ENCODE measurements around the gene DIAPH2. TPM values are rescaled to one million over a fixed set of nuclear protein-coding genes. Genes with fewer than 3 reads are reported as not detected.
"Not testable (repeated sequence)": the region's sequence is repeated elsewhere in the genome, so short reads cannot be mapped to it uniquely, and the experiment has no call there.

The DIAPH2 gene
- total RNA-seq, 2 experiments from 2014 or later = 10.0 to 10.6 TPM

DNA sequence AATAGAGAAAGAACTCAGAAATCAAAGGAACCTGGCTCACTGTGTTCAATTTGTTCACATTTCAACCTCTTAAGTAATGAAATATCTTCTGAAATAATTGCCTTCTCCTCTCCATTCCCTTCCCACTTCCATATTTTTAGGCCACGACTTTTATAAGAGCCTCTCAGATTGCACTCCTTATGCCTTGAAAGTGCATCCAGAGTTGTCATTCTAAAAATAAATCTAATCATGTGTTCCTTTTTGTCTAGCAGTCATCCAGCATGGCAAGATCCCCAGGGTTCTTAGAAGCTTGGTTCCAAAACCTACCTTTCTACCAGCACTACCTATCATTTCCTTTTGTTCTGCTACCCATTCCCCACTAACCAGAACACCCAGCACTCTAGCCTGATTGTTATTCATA lies 156.7 kb downstream of the DIAPH2 start:
- no peak overlapping the region for H3K27ac Mint-ChIP-seq
- H3K27me3 Mint-ChIP-seq = no peaks in the 10 kb centered on the region
- H3K4me3 Mint-ChIP-seq = no peak overlapping the region
- ChIA-PET CTCF (no interaction called here), POLR2A (no interaction called here)
- DNase-seq = no peak
- no peaks in the 10 kb centered on the region for H3K36me3 Mint-ChIP-seq
- intact Hi-C loops (cut with micrococcal nuclease) = no loop called here
- no peaks in the 10 kb centered on the region for H3K4me1 Mint-ChIP-seq (ENCODE audit: low read depth)
- H3K9me3 Mint-ChIP-seq = no peaks in the 10 kb centered on the region

DNA sequence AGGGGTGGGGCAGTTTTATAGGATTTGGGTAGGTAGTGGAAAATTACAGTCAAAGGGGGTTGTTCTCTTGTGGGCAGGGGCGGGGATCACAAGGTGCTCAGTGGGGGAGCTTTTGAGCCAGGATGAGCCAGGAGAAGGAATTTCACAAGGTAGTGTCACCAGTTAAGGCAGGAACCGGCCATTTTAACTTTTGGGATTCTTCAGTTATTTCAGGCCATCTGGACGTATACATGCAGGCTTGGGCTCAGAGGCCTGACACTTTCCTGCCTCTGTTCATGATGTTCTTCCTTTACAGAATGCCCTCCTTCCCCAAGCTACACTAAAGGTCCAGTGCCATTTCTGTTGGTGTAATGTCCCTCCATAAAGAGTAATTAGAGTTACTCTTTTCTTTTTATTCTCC lies 157.2 kb downstream of the DIAPH2 start:
- H3K36me3 Mint-ChIP-seq; CTCF ChIA-PET; H3K27ac Mint-ChIP-seq; DNase-seq; POLR2A ChIA-PET; H3K4me1 Mint-ChIP-seq (ENCODE audit: low read depth); H3K9me3 Mint-ChIP-seq; H3K4me3 Mint-ChIP-seq; H3K27me3 Mint-ChIP-seq; intact Hi-C loops (cut with micrococcal nuclease): not testable (repeated sequence)

DNA sequence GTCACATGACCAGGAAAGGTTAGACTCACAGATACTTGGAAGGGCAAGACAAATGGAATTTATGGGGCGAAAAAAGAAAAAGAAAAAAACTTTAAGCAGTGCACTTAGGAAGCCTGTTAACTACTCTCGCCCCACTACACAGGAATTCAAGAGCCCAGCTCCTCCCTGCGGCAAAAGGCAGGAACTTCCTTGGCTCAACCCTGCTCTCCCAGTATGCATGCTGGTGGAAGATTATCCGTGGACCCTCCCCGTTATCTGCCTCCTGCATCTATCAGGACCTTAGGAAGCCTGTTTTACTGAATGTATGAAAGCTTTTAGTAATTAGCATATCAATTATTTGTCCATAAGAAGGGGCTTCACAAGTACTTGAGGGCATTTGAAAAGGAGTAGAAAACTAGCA lies 158.9 kb downstream of the DIAPH2 start:
- Mint-ChIP-seq H3K27me3 (no peaks in the 10 kb centered on the region), H3K36me3 (no peaks in the 10 kb centered on the region), H3K4me1 (ENCODE audit: low read depth) (no peaks in the 10 kb centered on the region), H3K4me3 (no peak overlapping the region), H3K9me3 (no peaks in the 10 kb centered on the region), H3K27ac (no peak overlapping the region)
- ChIA-PET POLR2A (no interaction called here), CTCF (interaction anchor here (0.6 kb wide), 1 partner anchor 96 kb away, joined by 3 read pairs; no protein-coding TSS in a partner anchor)
- no peak for DNase-seq
- intact Hi-C loops (cut with micrococcal nuclease) = no loop called here

DNA sequence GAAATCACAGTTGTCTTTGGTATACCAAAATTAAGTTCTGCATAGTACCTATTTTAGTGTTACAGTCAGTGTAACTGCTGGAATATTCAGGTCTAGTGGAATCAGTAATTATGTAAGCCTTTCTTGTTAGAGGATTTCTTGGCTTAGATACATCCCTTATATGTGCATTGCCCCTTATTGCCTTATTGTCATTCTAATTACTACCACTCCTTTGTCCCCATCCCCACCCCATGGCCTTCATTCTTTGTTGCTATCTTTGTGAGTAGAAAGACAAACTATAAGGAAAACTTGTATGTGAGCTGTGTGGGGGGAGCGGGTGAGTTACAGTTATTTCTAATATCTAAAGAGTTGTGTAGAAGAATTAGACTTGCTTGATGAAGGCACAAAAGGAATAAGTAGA lies 162.2 kb downstream of the DIAPH2 start:
- H3K4me1 Mint-ChIP-seq (ENCODE audit: low read depth) = no peaks in the 10 kb centered on the region
- intact Hi-C loops (cut with micrococcal nuclease) = no loop called here
- H3K36me3 Mint-ChIP-seq = no peaks in the 10 kb centered on the region
- H3K27me3 Mint-ChIP-seq = no peaks in the 10 kb centered on the region
- H3K9me3 Mint-ChIP-seq = no peaks in the 10 kb centered on the region
- ChIA-PET CTCF (no interaction called here), POLR2A (no interaction called here)
- no peak overlapping the region for H3K4me3 Mint-ChIP-seq
- no peak for DNase-seq
- no peak overlapping the region for H3K27ac Mint-ChIP-seq

DNA sequence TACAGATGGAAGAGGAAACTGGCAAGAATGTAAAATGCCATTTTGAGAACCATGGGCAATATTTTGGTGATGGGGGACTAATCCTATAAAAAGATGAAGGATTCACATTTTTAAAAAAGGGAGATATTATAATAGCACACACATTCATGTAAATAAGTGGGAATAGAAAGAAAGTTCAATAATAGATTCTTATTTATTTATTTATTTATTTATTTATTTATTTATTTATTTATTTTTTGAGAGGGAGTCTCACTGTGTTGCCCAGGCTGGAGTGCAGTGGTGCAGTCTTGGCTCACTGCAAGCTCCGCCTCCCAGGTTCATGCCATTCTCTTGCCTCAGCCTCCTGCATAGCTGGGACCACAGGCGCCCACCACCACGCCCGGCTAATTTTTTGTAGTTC lies 174.8 kb downstream of the DIAPH2 start:
- H3K36me3 Mint-ChIP-seq; intact Hi-C loops (cut with micrococcal nuclease); H3K4me3 Mint-ChIP-seq; H3K9me3 Mint-ChIP-seq; DNase-seq; POLR2A ChIA-PET; H3K27ac Mint-ChIP-seq; CTCF ChIA-PET; H3K27me3 Mint-ChIP-seq; H3K4me1 Mint-ChIP-seq (ENCODE audit: low read depth): not testable (repeated sequence)

DNA sequence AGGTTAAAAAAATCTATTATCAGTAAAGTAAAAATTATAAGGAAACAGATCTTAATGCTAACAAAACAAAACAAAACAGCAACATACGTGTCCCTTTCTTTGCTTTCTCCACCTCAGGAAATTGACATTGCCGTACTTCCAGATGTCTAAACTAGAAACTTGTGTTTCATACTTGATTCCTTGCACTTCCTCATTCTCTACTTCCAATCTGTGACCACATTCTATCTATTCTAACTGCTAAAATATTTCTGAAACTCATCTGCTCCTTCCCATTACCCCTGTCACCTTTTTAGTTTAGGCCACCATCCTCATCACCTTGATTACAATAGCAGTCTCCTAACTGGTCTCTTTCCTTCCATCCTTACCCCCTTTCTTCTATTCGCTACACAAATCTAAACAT lies 176.6 kb downstream of the DIAPH2 start:
- Mint-ChIP-seq H3K4me3 (no peak overlapping the region), H3K27ac (no peak overlapping the region), H3K36me3 (no peaks in the 10 kb centered on the region), H3K9me3 (no peaks in the 10 kb centered on the region), H3K27me3 (no peaks in the 10 kb centered on the region), H3K4me1 (ENCODE audit: low read depth) (no peaks in the 10 kb centered on the region)
- DNase-seq = no peak
- ChIA-PET POLR2A (no interaction called here), CTCF (no interaction called here)
- intact Hi-C loops (cut with micrococcal nuclease) = no loop called here

DNA sequence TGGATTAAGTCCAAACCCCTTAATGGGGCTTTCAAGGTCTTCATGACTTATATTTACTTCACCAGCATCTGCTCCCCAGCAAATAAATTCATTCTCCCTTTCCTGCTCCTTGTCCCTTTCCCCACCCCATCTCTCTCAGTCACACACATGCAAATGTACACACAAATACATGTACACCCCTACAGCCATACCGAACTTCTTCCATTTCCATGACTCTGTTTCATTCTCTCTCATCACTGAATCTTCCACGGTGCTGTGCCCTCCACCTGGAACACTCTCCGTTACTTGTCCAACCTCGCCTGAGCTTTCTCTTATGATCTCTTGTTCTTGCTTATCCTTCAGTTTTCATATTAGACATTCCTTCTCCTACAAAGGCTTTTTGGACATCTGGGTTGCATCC lies 177.0 kb downstream of the DIAPH2 start:
- no peak for DNase-seq
- Mint-ChIP-seq H3K9me3 (no peaks in the 10 kb centered on the region), H3K27ac (no peak overlapping the region), H3K4me3 (no peak overlapping the region), H3K36me3 (no peaks in the 10 kb centered on the region), H3K4me1 (ENCODE audit: low read depth) (no peaks in the 10 kb centered on the region), H3K27me3 (no peaks in the 10 kb centered on the region)
- intact Hi-C loops (cut with micrococcal nuclease) = no loop called here
- ChIA-PET CTCF (no interaction called here), POLR2A (no interaction called here)

DNA sequence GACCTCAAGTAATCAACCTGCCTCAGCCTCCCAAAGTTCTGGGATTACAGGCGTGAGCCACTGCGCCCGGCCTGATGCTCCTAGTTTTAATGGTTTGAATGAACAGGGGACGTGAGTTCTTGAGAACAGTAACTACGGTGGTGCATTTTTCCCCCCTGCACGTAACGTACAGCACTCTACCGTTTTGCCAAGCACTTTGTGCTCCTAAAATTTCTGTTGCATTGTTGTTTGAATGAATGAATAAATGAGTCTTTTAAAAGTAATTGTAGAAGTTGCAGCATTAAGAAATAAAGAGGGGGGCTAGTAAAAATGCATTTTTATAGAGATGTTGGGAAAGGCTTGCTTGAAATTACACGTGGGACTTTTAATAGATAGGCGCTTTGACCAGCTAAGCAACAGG lies 199.0 kb downstream of the DIAPH2 start, which contains the start of gene RPA4:
TSS of gene RPA4 (plus strand) at position 301 of the 400 bp plus-strand sequence. CDS start 403 bp downstream, outside the sequence.
- H3K4me1 Mint-ChIP-seq (ENCODE audit: low read depth) = no peaks in the 10 kb centered on the region
- POLR2A ChIA-PET = no interaction called here
- H3K27ac Mint-ChIP-seq = no peak within 1 kb of the TSS
- DNase-seq = no peak
- intact Hi-C loops (cut with micrococcal nuclease) = no loop called here
- H3K36me3 Mint-ChIP-seq = peaks cover 5% of the 10 kb centered on the region
- H3K27me3 Mint-ChIP-seq = no peaks in the 10 kb centered on the region
- CTCF ChIA-PET = no interaction called here
- H3K9me3 Mint-ChIP-seq = no peaks in the 10 kb centered on the region
- H3K4me3 Mint-ChIP-seq = no peak within 1 kb of the TSS

DNA sequence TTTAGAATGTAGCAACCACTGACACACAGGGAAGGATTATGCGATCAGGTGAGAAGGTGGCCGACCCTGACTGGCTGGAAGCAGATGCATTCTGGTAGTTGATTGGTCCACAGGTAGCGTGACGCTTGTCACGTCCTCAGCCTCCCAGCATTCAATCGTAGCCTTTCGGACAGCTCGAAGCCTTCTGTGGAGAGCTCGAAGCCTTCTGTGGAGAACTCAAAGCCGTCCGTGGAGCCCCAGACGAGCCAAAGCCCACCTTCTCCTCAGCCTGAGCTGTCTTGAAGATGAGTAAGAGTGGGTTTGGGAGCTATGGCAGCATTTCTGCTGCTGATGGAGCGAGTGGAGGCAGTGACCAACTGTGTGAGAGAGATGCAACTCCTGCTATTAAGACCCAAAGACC lies 199.4 kb downstream of the DIAPH2 start:
- intact Hi-C loops (cut with micrococcal nuclease) = no loop called here
- H3K4me3 Mint-ChIP-seq = no peak overlapping the region
- no peaks in the 10 kb centered on the region for H3K9me3 Mint-ChIP-seq
- H3K27me3 Mint-ChIP-seq = no peaks in the 10 kb centered on the region
- H3K36me3 Mint-ChIP-seq = peaks cover 5% of the 10 kb centered on the region
- ChIA-PET CTCF (no interaction called here), POLR2A (no interaction called here)
- H3K4me1 Mint-ChIP-seq (ENCODE audit: low read depth) = no peaks in the 10 kb centered on the region
- no peak for DNase-seq
- no peak overlapping the region for H3K27ac Mint-ChIP-seq

DNA sequence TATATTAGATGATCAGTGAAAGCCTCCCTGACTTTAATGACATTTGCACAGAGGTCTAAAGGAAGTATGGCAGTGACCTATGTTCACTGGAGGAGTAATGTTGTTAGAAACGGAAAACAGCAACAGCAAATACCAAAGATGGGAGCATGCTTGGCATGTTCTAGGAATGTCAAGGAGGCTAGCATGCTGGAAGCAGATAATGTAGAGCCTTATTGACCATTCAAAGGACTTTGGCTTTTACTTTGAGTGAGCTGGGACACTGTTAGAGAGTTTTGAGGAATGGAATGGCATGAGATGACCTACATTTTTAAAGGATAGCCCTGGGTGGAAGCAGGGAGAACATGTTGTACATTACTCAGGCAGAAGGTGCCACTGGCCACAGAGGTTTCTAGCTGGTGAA lies 205.1 kb downstream of the DIAPH2 start:
- CTCF ChIA-PET = no interaction called here
- intact Hi-C loops (cut with micrococcal nuclease) = no loop called here
- H3K9me3 Mint-ChIP-seq = no peaks in the 10 kb centered on the region
- H3K27ac Mint-ChIP-seq = no peak overlapping the region
- no peak overlapping the region for H3K4me3 Mint-ChIP-seq
- DNase-seq = no peak
- no peaks in the 10 kb centered on the region for H3K4me1 Mint-ChIP-seq (ENCODE audit: low read depth)
- H3K27me3 Mint-ChIP-seq = no peaks in the 10 kb centered on the region
- H3K36me3 Mint-ChIP-seq = peaks cover 1% of the 10 kb centered on the region
- POLR2A ChIA-PET = no interaction called here

DNA sequence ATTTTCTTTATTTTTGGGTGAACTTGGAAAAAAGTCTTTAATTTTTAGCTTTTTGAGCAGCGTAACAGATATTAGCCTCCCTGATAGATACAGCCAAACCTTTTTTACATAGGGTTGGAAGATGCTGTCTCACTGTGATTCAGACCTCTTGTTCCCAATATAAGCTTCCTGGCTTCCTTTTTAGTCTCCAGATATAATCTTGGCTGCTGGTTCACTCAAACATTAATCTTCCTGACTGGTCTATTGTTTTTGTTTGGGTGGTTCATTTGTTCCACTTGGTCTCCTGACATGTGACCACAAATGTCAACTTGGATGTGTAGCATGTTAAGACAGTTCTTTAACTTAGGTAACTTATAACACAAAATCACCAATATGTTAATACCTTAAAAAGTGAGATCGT lies 222.1 kb downstream of the DIAPH2 start:
- H3K27ac Mint-ChIP-seq = no peak overlapping the region
- POLR2A ChIA-PET = no interaction called here

DNA sequence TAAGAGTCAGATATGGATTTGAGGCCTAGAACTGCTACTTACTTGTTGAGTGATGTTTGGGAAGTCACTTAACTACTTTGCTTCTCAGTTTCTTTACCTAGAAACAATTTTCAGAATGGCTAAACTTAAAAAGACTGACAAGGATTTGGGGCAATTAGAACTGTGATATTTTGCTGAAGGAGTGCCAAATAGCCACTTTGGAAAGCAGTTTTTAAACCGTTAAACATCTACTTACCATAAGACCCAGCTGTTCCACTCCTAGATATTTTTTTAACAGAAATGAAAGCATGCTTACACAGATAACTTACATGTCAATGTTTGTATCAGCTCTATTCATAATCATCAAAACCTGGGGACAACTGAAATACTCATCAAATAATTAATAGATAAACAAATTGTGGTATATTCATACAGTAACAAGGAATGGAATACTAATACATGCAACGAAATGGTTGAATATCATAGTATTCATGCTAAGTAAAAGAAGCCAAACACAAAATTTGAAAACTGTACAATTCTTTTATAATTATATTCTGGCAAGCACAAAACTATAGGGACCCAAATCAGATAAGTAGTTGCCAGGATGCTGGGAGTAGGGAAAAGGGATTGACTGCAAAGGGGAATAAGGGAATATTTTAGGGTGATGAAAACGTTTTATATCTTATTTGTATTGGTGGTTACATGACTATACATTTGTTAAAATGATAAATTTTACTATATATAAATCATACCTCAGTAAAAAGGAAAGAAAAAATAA lies 223.1 kb downstream of the DIAPH2 start:
- ChIA-PET CTCF (no interaction called here), POLR2A (no interaction called here)
- no peak overlapping the region for H3K27ac Mint-ChIP-seq
- H3K4me1 Mint-ChIP-seq (ENCODE audit: low read depth) = peaks cover 12% of the 10 kb centered on the region
- H3K36me3 Mint-ChIP-seq = peaks cover 4% of the 10 kb centered on the region
- no peak for DNase-seq
- intact Hi-C loops (cut with micrococcal nuclease) = no loop called here
- H3K27me3 Mint-ChIP-seq = no peaks in the 10 kb centered on the region
- no peaks in the 10 kb centered on the region for H3K9me3 Mint-ChIP-seq
- no peak overlapping the region for H3K4me3 Mint-ChIP-seq

More for the DNA sequence above, 222.1 kb downstream of the DIAPH2 start:
- Mint-ChIP-seq H3K36me3 (peaks cover 1% of the 10 kb centered on the region), H3K9me3 (no peaks in the 10 kb centered on the region), H3K4me1 (ENCODE audit: low read depth) (peaks cover 11% of the 10 kb centered on the region), H3K4me3 (no peak overlapping the region), H3K27me3 (no peaks in the 10 kb centered on the region)
- intact Hi-C loops (cut with micrococcal nuclease) = no loop called here
- CTCF ChIA-PET = no interaction called here
- no peak for DNase-seq

DNA sequence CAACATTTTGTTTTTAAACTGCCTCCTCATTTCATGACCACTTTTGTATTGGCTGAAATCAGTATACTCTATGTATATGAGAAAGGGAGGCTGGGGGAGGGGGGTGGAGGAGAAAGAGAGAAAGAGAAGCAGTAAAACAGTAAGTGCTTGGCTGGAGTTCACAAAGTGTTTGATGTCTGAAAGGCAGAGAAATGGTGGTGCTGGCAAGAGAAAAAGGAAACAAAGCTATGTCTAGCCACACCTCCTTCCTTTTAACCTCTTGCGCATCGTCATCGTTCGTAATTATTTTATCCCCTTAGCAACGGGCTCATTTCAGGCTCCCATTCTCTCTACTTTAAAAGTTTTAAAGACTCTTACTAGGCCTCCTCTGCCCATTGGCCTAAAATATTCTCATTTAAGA lies 224.6 kb downstream of the DIAPH2 start:
- ChIA-PET POLR2A (no interaction called here), CTCF (no interaction called here)
- Mint-ChIP-seq H3K4me3 (no peak overlapping the region), H3K9me3 (no peaks in the 10 kb centered on the region), H3K4me1 (ENCODE audit: low read depth) (peaks cover 12% of the 10 kb centered on the region), H3K27me3 (no peaks in the 10 kb centered on the region), H3K27ac (peak overlapping the region; percentile 33), H3K36me3 (peaks cover 4% of the 10 kb centered on the region)
- DNase-seq = peak; percentile 9
- intact Hi-C loops (cut with micrococcal nuclease) = no loop called here

All from activated CD4-positive, alpha-beta memory T cell treated with anti-CD3 and anti-CD28 coated beads for 36 hours (primary cell).